ENCODE measurements around the gene KCP. TPM values are rescaled to one million over a fixed set of nuclear protein-coding genes. Genes with fewer than 3 reads are reported as not detected.

KCP gene
- polyA plus RNA-seq (2012; rRNA removed) = not detected in 2 replicates
- polyA plus RNA-seq (2012; cell fraction: cytosol; rRNA removed) = 0.01 TPM in 1 of 2 replicates, not detected in the other
- polyA plus RNA-seq (2012; cell fraction: nucleus; rRNA removed) = 0.08 and 0.11 TPM in 2 replicates

GRCh38 chr7:128910569-128910945 is at the start of gene KCP:
Gene KCP, minus strand, starts transcription at chr7:128910709. Its CDS starts 33 bp downstream, at chr7:128910676.
- Histone ChIP-seq H3K9ac (no peak within 1 kb of the TSS), H2AFZ (ENCODE audit: low read depth) (peak within 1 kb of the TSS; percentile 17; the same call in 1 of the 2 replicates), H3F3A (replicated peaks; ENCODE audit: insufficient read depth) (no peaks in the 10 kb centered on the region), H3K36me3 (replicated peaks in 1 of 2; ENCODE audit: control insufficient read depth in 1 of 2, insufficient read depth in 2 of 2, low read length in 1 of 2) (no peaks in the 10 kb centered on the region), H3K79me2 (ENCODE audit: insufficient read depth) (no peaks in the 10 kb centered on the region), H4K20me1 (ENCODE audit: insufficient read depth) (no peaks in the 10 kb centered on the region), H3K27ac (ENCODE audit: low read depth in 2 of 2, low read length in 1 of 2) (no peak within 1 kb of the TSS), H3K9me2 (no peaks in the 10 kb centered on the region), H3K4me3 (ENCODE audit: low read depth in 2 of 2, low read length in 1 of 2) (no peak within 1 kb of the TSS), H3K9me3 (no peaks in the 10 kb centered on the region), H3K4me1 (ENCODE audit: control insufficient read depth in 1 of 2, insufficient read depth in 2 of 2, low read depth in 1 of 2, low read length in 1 of 2) (peaks cover 0 to 4% of the 10 kb centered on the region in 2 experiments; a peak in 1 of 4 replicates), H3K27me3 (ENCODE audit: insufficient read depth) (peaks cover 13% of the 10 kb centered on the region; the same call in 1 of the 2 replicates), H3K4me2 (no peak within 1 kb of the TSS)
- POLR2A ChIA-PET = no interaction called here
- 93% methylated on average over 20 of the region's 34 CpGs for WGBS (ENCODE audit: low lambda C conversion rate)
- peak; percentile 49 for DNase-seq
- no peak for TF ChIP-seq RXRA (IDR thresholded peaks at IDR 0.05; ENCODE audit: borderline replicate concordance, low read depth)
- no peak for TF ChIP-seq POLR2AphosphoS5 (IDR thresholded peaks at IDR 0.05; ENCODE audit: low read depth, low read length)
- CTCF ChIA-PET = interaction anchor here (0.8 to 6.2 kb wide), 8 partner anchors 11 to 449 kb away, joined by 3 to 69 read pairs (median 4); no protein-coding TSS in a partner anchor

GRCh38 chr7:128959296-128959695 is 48.8 kb upstream of the KCP start:
- no peaks in the 10 kb centered on the region for H3K9me2 ChIP-seq
- TF ChIP-seq FOXJ3 (CRISPR knock-in tag; IDR thresholded peaks at IDR 0.05) = no peak
- no peak for TF ChIP-seq NRF1 (IDR thresholded peaks at IDR 0.05; ENCODE audit: low read depth, low read length)
- TF ChIP-seq RFX5 (IDR thresholded peaks at IDR 0.05; ENCODE audit: low read length) = no peak
- TF ChIP-seq JUND (IDR thresholded peaks at IDR 0.05) = no peak
- no peak for TF ChIP-seq USF1 (IDR thresholded peaks at IDR 0.05; ENCODE audit: borderline replicate concordance, low read depth)
- TF ChIP-seq CHD2 (IDR thresholded peaks at IDR 0.05; ENCODE audit: low read length, partially characterized antibody) = no peak
- no peak for TF ChIP-seq ZBTB33 (IDR thresholded peaks at IDR 0.05; ENCODE audit: borderline replicate concordance, low read depth)
- TF ChIP-seq MAX (IDR thresholded peaks at IDR 0.05; ENCODE audit: low read depth) = no peak
- no peak for TF ChIP-seq REST (IDR thresholded peaks at IDR 0.05; ENCODE audit: low read depth, low read length)
- no peak for TF ChIP-seq FOSL2 (IDR thresholded peaks at IDR 0.05; ENCODE audit: borderline replicate concordance, low read depth)
- no peak for TF ChIP-seq EZH2phosphoT487 (IDR thresholded peaks at IDR 0.05; ENCODE audit: borderline replicate concordance, low read depth)
- TF ChIP-seq CTCF (IDR thresholded peaks at IDR 0.05) = no peak
- TF ChIP-seq TEAD4 (IDR thresholded peaks at IDR 0.05; ENCODE audit: borderline replicate concordance, insufficient read depth) = no peak
- TF ChIP-seq YY1 (IDR thresholded peaks at IDR 0.05; ENCODE audit: low read depth) = no peak
- no peak for TF ChIP-seq GABPA (IDR thresholded peaks at IDR 0.05; ENCODE audit: low read depth)
- DNase-seq = no peak
- no peaks in the 10 kb centered on the region for H3K9me3 ChIP-seq
- no peak overlapping the region for H3K27ac ChIP-seq (ENCODE audit: low read depth in 2 of 2, low read length in 1 of 2)
- no peak overlapping the region for H3K9ac ChIP-seq
- WGBS (ENCODE audit: low lambda C conversion rate) = 100% methylated on average over 4 of the region's 4 CpGs
- no peak overlapping the region for H3K4me2 ChIP-seq
- ChIA-PET CTCF (interaction anchor here (0.7 to 3.4 kb wide), 3 partner anchors 20 to 132 kb away, joined by 3 to 16 read pairs (median 3); no protein-coding TSS in a partner anchor), POLR2A (no interaction called here)
- H3K36me3 ChIP-seq (replicated peaks in 1 of 2; ENCODE audit: control insufficient read depth in 1 of 2, insufficient read depth in 2 of 2, low read length in 1 of 2) = peaks cover 54% of the 10 kb centered on the region in 2 experiments
- no peaks in the 10 kb centered on the region; the same call in 1 of the 2 replicates for H4K20me1 ChIP-seq (ENCODE audit: insufficient read depth)
- H3K27me3 ChIP-seq (ENCODE audit: insufficient read depth) = no peaks in the 10 kb centered on the region
- H3K79me2 ChIP-seq (ENCODE audit: insufficient read depth) = no peaks in the 10 kb centered on the region
- H2AFZ ChIP-seq (ENCODE audit: low read depth) = no peak overlapping the region
- peaks cover 5 to 29% of the 10 kb centered on the region in 2 experiments for H3K4me1 ChIP-seq (ENCODE audit: control insufficient read depth in 1 of 2, insufficient read depth in 2 of 2, low read depth in 1 of 2, low read length in 1 of 2)
- no peak overlapping the region for H3K4me3 ChIP-seq (ENCODE audit: low read depth in 2 of 2, low read length in 1 of 2)
- H3F3A ChIP-seq (replicated peaks; ENCODE audit: insufficient read depth) = peaks cover 20% of the 10 kb centered on the region

All from SK-N-SH (cell line).